ENCODE results near the gene SMIM24. TPM values are rescaled to one million over a fixed set of nuclear protein-coding genes. Genes with fewer than 3 reads are reported as not detected.

The SMIM24 gene
- total and polyA plus RNA-seq, 9 of the 15 experiments (the other 6 are each of a cell fraction or from before 2014, with no cell fraction given) = 0.45 to 12.3 (median 1.4) TPM; not detected in 1

GRCh38 chr19:3521104-3521445 is 40.8 kb upstream of the SMIM24 start (continued):
- TF ChIP-seq U2AF1 (optimal IDR thresholded peaks at IDR 0.05; ENCODE audit: low read depth, low read length) (no peak), NFE2 (IDR thresholded peaks at IDR 0.05; ENCODE audit: low read depth) (peak; percentile 84), ZBTB17 (CRISPR knock-in tag; IDR thresholded peaks at IDR 0.05) (no peak), STAT6 (CRISPR knock-in tag; IDR thresholded peaks at IDR 0.05) (no peak), ZNF551 (CRISPR knock-in tag; IDR thresholded peaks at IDR 0.05) (no peak), ZNF41 (CRISPR knock-in tag; conservative IDR thresholded peaks at IDR 0.05) (no peak)

DNA sequence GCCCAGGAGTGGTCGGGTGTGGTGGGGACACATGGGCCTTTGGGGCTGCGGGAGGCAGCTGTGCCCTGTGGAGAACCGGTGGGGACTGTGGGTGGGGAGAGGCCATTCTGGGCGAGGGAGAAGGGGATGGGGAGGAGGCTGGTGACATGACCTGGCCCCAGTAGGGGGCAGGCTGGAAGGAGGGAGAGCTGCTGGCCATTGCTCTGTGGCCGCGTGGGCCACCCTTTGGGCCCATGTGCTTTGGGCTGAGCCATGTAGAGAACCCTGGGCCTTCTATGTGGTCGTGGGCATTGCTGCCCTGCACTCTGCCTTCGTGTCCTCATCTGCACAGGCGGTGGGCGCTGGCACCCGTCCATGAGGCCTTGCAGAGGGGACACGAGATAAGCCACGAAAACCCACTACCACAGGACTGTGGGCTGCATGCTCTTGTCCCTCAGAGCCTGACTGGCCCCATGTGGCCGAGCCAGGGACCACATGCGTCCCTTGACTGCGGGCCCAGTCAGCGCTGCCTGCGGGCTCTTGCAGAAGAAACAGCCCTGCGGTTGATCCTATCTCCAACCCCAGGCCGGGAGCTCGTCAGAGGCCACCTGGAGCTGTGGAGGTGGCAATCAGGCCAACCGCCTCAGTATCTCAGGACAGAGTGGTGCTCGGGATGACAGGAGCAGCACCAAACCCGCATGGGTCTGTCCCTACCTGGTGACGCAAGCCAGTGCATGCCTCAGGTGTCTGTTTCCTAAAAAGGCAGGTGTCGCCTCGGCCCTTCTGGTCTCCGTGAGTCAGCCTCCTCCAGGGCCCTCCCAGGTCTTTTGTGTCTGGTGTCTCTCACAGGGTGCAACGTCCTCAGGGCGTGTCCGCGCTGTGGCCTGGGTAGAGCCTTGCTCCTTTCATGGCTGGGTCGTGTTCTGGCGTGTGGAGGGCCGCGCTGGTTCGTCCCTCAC is 40.1 kb upstream of the SMIM24 start:
- Histone ChIP-seq H2AFZ (ENCODE audit: low read depth, low read length) (peak overlapping the region; percentile 53), H3K9ac (ENCODE audit: insufficient read depth in 1 of 2, low read depth in 2 of 2, low read length in 2 of 2) (peak overlapping the region; percentile 49 to 88), H3K36me3 (ENCODE audit: control insufficient read depth, insufficient read depth, low read length) (peaks cover 42% of the 10 kb centered on the region; the same call in 1 of the 3 replicates), H3K4me2 (ENCODE audit: insufficient read depth, low read length) (peak overlapping the region; percentile 78), H3K4me1 (replicated peaks in 1 of 2; ENCODE audit: control insufficient read depth in 2 of 2, insufficient read depth in 2 of 2, low read length in 2 of 2) (peaks cover 19 to 76% of the 10 kb centered on the region in 2 experiments), H3K27me3 (ENCODE audit: control insufficient read depth in 2 of 2, insufficient read depth in 2 of 2, low read length in 2 of 2) (no peaks in the 10 kb centered on the region), H3K79me2 (ENCODE audit: control insufficient read depth, insufficient read depth, low read length) (peaks cover 63% of the 10 kb centered on the region), H3K9me1 (ENCODE audit: control insufficient read depth, insufficient read depth, low read length) (peaks cover 4% of the 10 kb centered on the region), H3K9me3 (replicated peaks; ENCODE audit: control insufficient read depth, insufficient read depth, low read depth, low read length) (no peaks in the 10 kb centered on the region), H3K27ac (ENCODE audit: extremely low read depth, low read depth, low read length) (peak overlapping the region; percentile 86), H3K4me3 (no peak overlapping the region), H4K20me1 (replicated peaks; ENCODE audit: control insufficient read depth, insufficient read depth, low read length) (peaks cover 12% of the 10 kb centered on the region)
- 8% methylated on average over 34 of the region's 37 CpGs for WGBS (ENCODE audit: insufficient coverage, low coverage, missing lambda C conversion rate)
- in situ Hi-C loops (cut with MboI) (no loop called here), intact Hi-C loops (cut with micrococcal nuclease) (loop anchor here (1.0 kb wide), 1 partner anchor 15 kb away; no protein-coding TSS in a partner anchor)
- no TSS peak for BruUV-seq (replicated peaks)
- FAIRE-seq (peak; percentile 98), DNase-seq (ENCODE audit: extremely low read depth in 1 of 4, low spot score in 3 of 4) (peak; percentile 86 to 94 (median 90)), ATAC-seq (peak; percentile 97)
- ChIA-PET CTCF (ENCODE audit: low intra/inter-chr PET ratio) (interaction anchor here (0.6 kb wide), 1 partner anchor 47 kb away, joined by 3 read pairs; no protein-coding TSS in a partner anchor), POLR2A (interaction anchor here (0.6 to 1.9 kb wide), 13 partner anchors 8 to 222 kb away, joined by 3 to 15 read pairs (median 4); partner anchors contain the start of gene TEKTIP1)
- no peak for TF ChIP-seq NR4A1 (CRISPR knock-in tag; IDR thresholded peaks at IDR 0.05)
- TF ChIP-seq NR4A1 (tag; IDR thresholded peaks at IDR 0.05) = 0 out of 2 replicates have a peak, but pooled peaks have one; percentile 68
- 0 out of 2 replicates have a peak, but pooled peaks have one; percentile 65 for TF ChIP-seq TARDBP (IDR thresholded peaks at IDR 0.05)
- TF ChIP-seq, protein P1, sequence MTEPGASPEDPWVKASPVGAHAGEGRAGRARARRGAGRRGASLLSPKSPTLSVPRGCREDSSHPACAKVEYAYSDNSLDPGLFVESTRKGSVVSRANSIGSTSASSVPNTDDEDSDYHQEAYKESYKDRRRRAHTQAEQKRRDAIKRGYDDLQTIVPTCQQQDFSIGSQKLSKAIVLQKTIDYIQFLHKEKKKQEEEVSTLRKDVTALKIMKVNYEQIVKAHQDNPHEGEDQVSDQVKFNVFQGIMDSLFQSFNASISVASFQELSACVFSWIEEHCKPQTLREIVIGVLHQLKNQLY (CRISPR knock-in tag; conservative IDR thresholded peaks at IDR 0.05) = peak in 1 of 2 experiments; percentile 90; a peak in 1 of 4 replicates
- peak; percentile 86 for TF ChIP-seq CBFA2T2 (conservative IDR thresholded peaks at IDR 0.05)
- TF ChIP-seq CREB3 (tag; conservative IDR thresholded peaks at IDR 0.05; ENCODE audit: low read depth) = peak; percentile 81; the same call in 1 of the 2 replicates
